HUDEP-2 (cell line): Measurements from ENCODE around the gene C1orf56.
"Not testable (repeated sequence)": the region's sequence is repeated elsewhere in the genome, so short reads cannot be mapped to it uniquely, and the experiment has no call there.

Source experiments
- DNase-seq, 76 experiments: peaks; one replicate each; lab custom pipeline; 2025; ENCODE audit not compliant: unreplicated experiment in 76 of 76; lab: John Stamatoyannopoulos, UW

Gene C1orf56

DNA sequence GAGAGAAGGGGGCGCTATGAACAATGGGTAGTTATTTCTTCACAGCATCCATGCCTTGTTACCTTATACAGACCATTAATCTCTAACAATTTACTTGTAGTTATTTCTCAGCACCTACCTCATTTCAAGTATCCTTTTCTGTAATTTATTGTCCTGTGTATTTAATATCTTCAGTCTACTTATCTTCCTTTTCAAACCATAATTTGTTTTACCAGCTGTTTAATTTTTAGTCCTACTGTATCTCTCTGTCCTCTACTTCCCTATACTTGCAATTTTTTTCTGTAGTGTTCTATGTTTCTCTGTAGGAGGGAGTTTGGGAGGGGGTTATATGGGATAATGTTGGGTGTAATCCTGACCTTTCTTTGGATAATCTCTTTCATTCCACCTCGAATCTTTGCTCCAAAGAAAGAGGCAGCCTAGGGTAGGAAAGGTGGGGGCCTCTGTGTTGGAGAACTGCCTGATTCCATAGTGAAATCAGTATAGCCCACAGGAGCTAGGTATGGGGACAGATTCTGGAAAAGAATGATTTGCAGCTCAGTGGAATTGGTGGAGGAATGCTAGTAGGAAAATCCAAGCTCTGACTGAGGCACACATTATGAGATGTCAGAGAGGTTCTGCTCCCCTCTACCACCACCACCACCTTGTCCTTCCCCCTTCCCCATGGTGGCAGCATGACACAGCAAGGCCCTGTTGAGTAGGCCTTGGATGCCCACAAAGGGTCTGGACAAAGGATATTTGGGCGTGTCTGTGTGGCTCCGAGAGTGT, 13.3 kb downstream of the C1orf56 start:
- no peak for DNase-seq

GRCh38 chr1:151061704-151062103, 14.2 kb downstream of the C1orf56 start:
- DNase-seq = no peak

DNA sequence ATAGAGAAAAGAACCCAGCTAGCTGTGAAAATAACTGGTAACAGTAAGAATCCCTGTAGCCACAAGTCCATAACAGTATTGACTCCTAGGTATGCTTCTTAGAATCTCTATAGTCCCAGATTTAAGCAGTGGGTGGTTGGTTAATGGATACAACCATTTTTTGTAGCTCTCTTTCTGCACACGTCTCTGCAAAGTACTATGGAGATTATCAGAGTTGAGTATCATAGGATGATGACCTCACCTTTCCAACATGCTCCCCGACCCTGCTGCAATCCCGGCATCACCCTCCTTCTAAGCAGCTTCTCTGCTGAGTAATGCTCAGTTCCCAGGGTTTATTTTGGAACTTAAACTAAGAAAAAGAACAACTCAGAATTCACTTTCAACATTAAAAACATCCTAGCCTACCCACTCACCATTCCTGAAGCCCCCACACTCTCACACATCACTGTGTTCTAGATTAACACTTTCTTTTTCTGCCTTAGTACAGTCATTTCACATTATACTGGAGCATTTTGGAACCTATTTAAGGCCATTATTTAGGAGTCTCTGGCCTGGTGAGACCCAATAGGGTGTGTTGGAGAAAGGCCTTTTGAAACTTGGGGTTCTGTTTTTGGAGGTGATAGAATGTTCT, 15.3 kb downstream of the C1orf56 start:
- no peak for DNase-seq

GRCh38 chr1:151065089-151065645, 17.6 kb downstream of the C1orf56 start:
- DNase-seq = no peak

- no peak for DNase-seq
Observed at GRCh38 chr1:151067185-151067584, 19.6 kb downstream of the C1orf56 start.

DNA sequence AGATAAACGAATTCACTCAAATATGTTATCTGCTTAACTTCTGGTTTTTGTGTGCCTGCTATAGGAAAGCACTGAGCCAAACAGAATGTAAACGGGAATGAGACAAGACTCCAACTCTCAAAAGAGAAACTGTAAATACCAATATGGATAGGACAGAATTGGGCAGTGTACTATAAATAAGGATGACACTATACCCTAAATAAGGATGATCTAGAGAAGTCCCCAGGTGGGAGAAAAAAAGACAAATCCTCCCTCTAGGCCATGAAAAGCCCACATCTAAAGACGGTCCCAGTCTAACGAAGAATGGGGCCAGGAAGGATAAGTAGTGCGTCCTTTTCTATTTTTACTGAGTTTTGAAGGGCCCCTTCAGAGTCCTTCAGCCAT, 21.5 kb downstream of the C1orf56 start:
- DNase-seq = no peak

DNA sequence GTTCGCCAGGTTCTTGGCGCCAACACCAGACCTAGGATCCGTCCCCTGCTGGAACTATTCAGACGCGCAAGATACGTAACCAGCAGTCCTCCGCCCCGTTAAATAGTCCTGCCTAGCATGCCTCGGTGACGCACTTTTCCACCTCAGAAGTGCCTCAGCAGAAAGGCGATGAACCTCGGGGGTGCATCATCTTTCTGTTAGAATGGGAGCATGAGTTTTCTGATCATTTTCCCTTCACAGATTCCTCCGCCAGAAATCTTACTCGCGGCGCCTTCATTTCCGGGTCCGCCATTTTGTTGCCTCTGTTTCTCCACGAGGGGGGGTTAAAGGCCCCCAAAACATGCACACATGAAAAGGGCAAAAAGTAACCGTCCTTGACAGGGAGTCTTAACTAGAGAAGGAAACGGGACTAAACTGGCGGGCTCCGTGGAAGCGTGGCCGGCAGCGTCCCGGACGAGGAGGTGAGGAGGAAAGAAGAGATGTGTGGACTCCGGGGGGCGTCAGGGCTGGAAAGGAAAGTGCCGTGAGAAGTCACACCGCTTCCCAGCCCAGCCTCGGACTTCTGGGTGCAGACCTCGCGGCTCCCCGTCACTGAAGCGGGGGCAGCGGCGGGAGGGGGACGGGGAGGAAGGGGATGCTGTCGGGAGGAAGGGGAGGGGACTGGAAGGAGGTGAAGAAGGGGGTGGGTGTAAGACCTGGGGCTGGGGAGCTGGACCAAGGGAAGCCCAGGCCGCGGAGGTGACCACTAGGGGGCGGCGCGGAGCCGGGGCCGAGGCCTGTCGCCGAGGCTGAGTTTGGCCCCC, 23.1 kb downstream of the C1orf56 start, which contains the start of gene GABPB2:
Gene GABPB2 (plus strand): TSS at position 288 of the 803 bp plus-strand sequence. CDS start 17,429 bp downstream, outside the sequence.
- peak; percentile 50 to 97 (median 82) for DNase-seq

DNA sequence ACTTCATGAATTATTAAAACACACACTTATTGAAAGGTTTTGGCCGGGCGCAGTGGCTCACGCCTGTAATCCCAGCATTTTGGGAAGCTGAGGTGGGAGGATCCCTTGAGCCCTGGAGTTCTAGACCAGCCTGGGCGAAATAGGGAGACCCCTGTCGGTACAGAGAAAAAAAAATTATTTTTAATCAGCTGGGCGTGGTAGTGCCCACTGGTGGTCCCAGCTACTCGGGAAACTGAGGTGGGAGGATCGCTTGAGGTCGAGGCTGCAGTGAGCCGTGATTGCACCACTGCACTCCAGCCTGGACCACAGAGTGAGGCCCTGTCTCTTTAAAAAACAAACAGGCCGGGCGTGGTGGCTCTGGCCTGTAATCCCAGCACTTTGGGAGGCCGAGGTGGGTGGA, 24.7 kb downstream of the C1orf56 start:
- no peak for DNase-seq

DNA sequence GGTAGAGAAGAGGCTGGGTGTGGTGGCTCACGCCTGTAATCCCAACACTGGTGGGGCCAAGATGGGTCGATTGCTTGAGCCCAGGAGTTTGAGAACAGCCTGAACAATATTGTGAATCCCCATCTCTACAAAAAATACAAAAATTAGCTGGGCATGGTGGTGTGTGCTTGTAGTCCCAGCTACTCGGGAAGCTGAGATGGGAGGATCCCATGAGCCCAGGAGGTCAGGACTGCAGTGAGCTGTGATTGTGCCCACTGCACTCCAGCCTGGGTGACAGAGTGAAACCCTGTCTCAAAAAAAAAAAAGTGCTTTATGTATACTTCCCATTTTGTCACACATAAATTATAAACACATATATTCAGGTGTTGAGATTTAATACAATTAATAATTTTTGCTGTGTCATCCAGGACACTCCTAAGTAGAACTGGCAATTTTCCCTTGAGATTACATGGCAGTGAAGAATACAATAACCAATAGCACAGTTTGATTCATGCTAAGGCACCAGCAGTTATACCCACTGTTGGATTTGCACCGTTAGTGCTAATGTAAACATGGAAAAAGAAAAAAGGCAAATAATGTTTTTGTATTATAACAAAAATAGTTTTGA, 38.5 kb downstream of the C1orf56 start:
- DNase-seq = no peak

DNA sequence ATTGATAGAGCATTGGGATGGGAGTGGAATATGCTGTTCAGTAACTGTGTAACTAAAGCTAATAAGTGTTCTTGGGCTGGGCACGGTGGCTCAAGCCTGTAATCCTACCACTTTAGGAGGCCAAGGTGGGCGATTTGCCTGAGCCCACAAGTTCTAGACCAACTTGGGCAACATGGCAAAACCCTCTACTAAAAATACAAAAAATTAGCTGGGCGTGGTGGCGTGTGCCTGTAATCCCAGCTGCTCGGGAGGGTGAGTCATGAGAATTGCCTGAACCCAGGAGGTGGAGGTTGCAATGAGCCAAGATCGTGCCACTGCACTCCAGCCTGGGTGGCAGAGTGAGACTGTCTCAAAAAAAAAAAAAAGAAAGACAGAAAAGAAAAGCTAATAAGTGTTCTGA, 49.9 kb downstream of the C1orf56 start:
- DNase-seq = not testable (repeated sequence)

DNA sequence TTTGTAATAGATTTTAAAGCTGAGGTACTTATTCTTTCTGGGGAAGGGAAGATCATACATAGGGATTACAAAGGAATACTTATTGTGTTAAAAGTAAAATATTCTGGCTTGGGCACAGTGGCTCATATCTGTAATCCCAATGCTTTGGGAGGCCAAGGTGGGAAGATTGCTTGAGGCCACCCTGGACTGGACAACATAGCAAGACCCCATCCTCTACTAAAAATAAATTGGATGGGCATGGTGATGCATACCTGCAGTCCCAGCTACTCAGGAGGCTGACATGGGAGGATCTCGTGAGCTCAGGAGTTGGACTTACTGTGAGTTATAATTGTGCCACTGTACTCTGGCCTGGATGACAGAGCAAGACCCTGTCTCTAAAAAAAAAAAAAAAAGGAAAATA, 50.6 kb downstream of the C1orf56 start:
- no peak for DNase-seq
